CD4-positive, alpha-beta T cell treated with Interferon gamma for 1 hour (primary cell): ENCODE data around the gene SETD4.

ENCODE experiments used
- DNase-seq: peaks from one replicate; pipeline ENCODE4 v3.0.0-alpha.2; 2020

Gene SETD4

DNA sequence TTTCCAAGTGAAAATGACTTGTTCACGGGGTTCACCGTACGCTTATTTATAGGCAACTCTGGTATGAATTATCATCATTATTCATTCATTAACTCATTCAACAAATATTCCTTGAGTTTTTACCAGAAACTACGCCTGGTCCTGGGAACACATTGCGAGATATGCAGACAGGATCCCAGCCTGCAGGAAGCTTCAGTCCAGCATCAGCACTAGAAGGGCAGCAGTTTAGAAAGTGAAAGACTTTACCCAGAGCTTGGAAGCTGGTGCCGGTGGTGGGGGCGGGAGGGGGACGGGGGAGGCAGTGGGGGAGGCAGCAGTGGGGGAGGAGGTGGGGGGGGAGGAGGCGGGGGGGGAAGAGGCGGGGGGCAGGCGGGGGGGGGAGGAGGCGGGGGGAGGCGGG lies 55.9 kb downstream of the SETD4 start:
- DNase-seq: no peak

DNA sequence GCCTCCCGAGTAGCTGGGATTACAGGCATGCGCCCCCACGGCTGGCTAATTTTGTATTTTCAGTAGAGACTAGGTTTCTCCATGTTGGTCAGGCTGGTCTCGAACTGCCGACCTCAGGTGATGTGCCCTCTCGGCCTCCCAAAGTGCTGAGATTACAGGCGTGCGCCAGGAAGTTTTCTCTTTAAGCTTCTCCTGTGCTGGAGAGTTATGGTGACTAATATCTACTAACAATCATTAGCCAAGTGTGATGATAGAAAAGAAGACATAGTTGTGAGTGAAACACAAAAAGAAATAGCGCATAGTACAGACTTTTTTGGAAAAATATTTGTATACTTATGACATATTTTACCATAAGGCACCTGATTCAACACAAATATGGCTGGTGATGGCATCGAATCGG lies 56.5 kb downstream of the SETD4 start:
- no peak for DNase-seq

DNA sequence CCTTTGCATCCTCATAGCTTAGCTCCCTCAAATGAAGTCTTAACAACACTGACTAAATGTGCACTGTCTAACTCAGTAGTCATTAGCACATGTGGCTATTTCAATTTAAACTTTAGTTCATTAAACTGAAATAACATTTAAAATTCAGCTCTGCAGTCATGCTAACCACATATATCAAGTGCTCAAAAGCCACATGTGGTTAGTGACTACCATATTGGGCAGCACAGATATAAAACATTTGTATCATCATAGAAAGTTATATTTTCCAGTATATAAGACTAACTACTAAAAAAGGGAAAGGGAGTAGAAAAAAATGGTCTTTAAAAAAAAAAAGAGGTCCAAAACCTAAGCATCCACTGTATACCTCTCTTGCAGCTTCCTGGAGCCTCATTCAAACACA lies 64.1 kb downstream of the SETD4 start:
- no peak for DNase-seq

DNA sequence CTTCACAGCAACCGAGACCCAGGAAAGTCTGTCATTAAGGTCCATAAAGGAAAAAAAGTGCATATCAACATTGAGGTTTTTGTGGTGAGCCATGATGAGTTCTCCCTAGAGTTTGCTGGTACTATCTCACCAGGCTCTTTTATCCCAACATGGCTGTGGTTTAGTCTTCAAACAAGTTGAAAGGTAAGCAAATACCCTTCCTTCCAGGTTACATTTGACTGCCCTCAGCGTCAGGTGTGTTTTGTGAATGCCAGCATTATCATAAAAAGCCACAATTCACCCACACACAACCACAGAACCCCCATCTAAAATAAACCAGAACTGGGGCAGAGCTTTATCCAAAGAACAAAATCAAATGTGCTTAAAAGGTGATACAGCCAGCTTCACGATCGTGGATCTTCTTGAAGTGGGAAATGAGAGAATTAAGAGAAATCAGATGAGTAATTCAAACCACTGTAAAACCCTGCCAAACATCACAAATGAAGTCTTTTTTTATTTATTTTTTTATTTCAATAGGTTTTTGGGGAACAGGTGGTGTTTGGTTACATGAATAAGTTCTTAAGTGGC lies 64.7 kb downstream of the SETD4 start:
- DNase-seq: no peak

DNA sequence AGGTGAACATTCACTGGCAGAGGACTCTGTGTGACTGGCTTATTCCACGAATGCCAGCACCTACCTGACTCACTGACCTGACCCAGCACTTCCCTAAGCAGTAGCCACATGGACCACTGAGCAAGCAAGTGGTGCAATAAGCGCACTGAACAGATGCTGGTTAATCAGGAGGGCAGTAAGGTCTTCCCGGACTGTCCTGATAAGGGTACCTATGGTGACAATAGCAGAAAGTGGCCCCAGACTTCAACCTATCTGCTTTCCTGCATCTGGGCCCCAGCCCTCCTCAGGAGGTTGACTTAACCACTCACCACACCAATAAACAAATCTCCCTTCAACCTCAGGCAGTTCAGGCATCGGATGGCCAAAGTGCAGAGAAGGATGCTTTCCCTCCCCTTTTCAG lies 65.7 kb downstream of the SETD4 start:
- DNase-seq: no peak

DNA sequence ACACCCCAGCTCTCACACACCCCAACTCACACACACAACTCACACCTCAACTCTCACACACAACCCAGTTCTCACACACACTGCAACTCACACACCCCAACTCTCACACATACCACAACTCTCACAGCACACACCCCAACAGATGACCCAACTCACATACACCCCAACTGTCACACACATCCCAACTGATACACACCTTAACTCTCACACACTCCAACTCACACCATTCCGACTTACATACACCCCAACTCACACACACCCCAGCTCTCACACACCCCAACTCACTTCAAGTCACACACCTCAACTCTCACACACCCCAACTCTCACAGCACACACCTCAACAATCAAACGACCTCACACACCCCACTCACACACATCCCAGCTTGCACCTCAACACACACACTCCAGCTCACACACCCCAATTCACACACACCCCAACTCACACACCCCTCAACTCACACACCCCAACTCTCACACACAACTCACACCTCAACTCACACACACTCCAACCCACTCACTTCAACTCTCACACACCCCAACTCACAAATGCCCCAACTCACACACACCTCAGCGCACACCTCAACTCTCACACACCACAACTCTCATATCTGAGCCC lies 66.3 kb downstream of the SETD4 start:
- no peak for DNase-seq

DNA sequence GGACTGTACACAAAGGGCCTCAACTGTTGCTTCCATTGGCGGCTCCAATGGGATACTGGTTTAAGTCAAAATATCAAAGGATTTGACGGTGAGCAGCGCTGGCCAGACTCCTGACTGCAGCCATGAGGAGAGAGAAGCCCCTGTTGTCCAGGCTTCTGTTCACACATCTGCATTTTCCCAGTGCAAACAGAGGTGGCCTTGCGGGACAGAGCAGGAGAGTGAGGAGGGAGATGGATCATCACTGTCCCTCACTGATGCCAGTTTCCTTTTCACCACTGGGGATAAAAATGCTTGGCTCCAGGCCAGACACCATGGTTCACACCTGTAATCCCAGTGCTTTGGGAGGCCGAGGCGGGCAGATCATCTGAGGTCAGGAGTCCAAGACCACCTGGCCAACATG lies 69.2 kb downstream of the SETD4 start:
- DNase-seq: no peak

DNA sequence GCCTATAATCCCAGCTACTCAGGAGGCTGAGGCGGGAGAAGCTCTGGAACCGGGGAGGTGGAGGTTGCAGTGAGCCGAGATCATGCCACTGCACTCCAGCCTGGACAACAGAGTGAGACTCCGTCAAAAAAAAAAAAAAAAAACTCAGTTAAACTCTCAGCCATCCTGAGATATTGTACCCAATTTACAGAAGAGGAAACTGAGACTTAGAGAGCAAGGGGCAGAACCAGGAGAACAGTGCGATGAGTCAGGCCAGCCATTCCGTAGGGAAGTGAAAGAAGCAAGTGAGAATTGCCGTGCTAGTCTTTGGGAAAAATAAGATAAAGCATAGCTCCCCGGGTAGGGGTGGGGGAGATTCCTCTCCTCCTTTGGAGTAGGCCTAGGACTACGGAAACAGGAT lies 69.7 kb downstream of the SETD4 start:
- DNase-seq: no peak

DNA sequence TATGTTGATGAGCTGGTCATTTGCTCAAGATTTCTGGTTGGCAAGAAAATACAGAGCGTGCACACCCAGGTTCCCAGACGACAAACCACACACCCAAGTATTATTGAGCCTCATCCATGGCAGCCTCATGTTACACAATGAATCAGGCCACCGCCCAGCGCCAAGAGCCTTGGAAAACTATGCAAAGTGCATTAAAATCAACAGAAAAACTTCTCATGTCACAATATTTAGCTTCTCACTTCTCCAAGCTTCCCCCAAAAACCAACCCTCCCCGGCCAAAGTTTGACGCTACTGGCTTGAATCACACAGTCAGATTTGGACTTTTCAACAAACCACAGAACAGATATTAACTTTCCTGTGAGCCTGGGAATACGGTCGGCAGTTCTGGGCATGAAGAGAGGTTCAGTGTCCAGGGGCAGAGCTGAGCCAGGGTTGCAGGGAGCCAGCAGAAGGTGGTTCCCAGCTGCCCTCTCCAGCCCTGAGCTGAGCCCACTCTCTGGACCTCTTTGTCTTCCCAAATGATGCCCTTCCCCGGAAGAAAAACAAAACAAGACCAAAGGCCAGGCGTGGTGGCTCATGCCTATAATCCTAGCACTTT lies 71.1 kb downstream of the SETD4 start:
- no peak for DNase-seq

DNA sequence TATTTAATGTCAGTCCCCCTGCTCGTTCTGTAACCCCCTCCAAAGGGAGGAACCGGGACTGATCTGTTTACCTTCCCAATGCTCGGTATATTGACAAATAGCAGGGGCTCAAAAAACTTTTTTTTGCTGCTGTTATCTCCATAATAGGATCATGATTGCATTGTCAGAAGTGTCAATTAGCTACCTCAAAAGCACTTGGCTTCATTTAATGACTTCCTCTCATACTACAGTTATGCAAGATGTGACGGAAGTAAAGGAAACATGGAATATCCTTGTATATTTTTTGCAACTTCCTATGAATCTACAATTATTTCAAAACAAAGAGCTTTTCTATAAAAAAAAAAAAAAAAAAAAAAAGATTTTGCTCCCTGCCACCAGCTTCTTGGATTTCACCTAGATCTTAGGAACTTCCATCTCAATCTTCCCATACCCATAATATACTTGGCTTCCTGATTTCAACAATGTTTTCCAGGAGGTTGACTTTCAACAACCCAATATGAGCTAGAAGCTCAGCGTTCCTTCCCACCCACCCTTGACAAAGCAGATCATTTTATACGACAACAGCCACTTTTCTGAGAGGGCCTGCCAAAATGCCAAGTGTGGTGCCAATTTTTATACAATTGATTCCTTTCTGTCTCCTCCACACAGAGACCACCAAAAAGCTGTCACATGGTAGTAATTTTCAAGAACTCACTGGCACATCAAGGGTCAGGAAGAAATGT lies 71.7 kb downstream of the SETD4 start:
- no peak for DNase-seq

DNA sequence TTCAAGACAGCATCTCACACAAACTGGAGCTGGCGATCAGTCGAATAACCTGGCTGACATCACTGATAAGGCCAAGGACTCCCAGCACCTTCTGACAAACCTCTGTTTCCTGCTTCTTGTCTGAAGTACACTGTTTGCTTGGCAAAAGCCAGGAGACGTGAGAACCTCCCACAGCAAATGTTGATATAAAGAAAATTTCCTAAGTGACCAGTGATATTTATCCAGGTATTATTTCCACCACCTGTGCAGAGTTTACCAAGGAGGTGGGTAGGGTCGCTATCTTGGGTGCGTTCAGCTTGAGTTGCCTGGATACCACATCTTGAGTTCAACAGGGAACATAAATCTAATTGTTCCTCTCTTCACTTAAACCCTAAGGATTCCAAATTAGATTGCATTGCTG lies 72.9 kb downstream of the SETD4 start:
- DNase-seq: no peak

DNA sequence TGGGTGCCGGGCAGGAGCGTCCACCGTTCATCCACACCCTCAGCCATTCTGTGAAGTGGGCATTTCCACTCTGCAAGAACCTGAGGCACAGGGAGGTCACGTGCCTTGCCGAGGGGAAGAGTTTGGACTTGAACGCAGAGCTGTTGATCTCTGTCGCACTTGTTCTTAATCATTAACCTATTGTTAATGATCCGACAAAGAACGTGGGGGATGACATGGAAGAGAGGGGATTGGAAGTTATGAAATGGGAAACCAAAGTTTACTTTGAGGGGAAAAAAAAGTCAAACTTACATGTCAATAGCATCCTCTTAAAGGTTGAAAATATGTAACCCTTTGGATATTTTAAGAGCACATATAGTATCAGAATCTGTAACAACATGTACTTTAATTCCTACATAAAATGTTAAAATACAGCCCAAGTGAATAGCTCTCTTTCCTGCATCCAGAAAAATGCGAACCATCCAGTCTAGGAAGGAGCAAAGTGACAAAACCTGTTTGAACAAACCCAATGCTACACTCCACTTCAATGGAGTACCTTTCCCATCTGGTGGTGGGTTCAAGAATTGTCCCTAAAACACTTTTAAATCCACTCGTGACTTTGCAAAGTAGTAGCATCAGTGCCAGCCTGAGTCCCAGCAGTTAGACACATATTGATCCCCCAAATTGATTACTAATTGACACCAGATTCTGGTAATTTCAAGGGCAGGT lies 75.5 kb downstream of the SETD4 start:
- no peak for DNase-seq
